Left ventricle myocardium inferior (tissue), 1 donor: Measurements from ENCODE around the gene MEIS3. TPM values are rescaled to one million over a fixed set of nuclear protein-coding genes. Genes with fewer than 3 reads are reported as not detected.

Source experiments
- DNase-seq: peaks from one replicate; pipeline ENCODE4 v3.0.0-alpha.2; 2020
- H3K27ac ChIP-seq: fragments of 200-600 bp; replicated peaks from 2 replicates; pipeline ENCODE4 v1.8.0; 2021
- H3K27me3 ChIP-seq: fragments of 200-600 bp; 2 replicates; pipeline ENCODE4 v1.8.0; 2021; ENCODE audit warnings: low read depth
- H3K36me3 ChIP-seq: fragments of 200-600 bp; 2 replicates; pipeline ENCODE4 v1.8.0; 2021
- H3K4me1 ChIP-seq: fragments of 200-600 bp; 2 replicates; pipeline ENCODE4 v1.8.0; 2021
- H3K4me3 ChIP-seq: fragments of 200-600 bp; 2 replicates; pipeline ENCODE4 v1.8.0; 2021; ENCODE audit warnings: mild to moderate bottlenecking, moderate library complexity
- H3K9me3 ChIP-seq: fragments of 200-600 bp; replicated peaks from 2 replicates; pipeline ENCODE4 v1.8.0; 2021
- CTCF ChIP-seq: fragments of 200-600 bp; IDR thresholded peaks from 2 replicates; pipeline ENCODE4 v1.8.0; 2021; ENCODE audit warnings: antibody characterized with exemption, mild to moderate bottlenecking, borderline replicate concordance
- intact Hi-C: fragments of 100-400 bp; cut with micrococcal nuclease; formaldehyde crosslinking; loops from one replicate; pipeline ENCODE4 v1.11.0; 2022
- total RNA-seq: library from RNA; stranded (reverse); fragmentation: NEBNext Ultra II Directional; extraction: Animal tissue kit (Norgen Biotek cat#: 25700); gene quantifications from one replicate; pipeline ENCODE4 v1.2.1, GENCODE V29; 2021
- donor health status: DM: no; HTN: yes; CAD: no; lungs with severe emphysema.

The MEIS3 gene
- total RNA-seq, 1 donor from 2014 or later: 3.2 TPM

GRCh38 chr19:47363758-47364531 lies 55.4 kb downstream of the MEIS3 start:
- no peaks in the 10 kb centered on the region for H3K4me1 ChIP-seq
- H3K27me3 ChIP-seq: no peaks in the 10 kb centered on the region
- no peak for DNase-seq
- no peak overlapping the region for H3K27ac ChIP-seq
- TF ChIP-seq CTCF: no peak
- intact Hi-C loops: no loop called here
- H3K36me3 ChIP-seq: peaks cover 94% of the 10 kb centered on the region
- no peaks in the 10 kb centered on the region for H3K9me3 ChIP-seq
- H3K4me3 ChIP-seq: no peak overlapping the region

GRCh38 chr19:47362321-47362720 lies 57.0 kb downstream of the MEIS3 start:
- Histone ChIP-seq H3K27ac (no peak overlapping the region), H3K4me1 (no peaks in the 10 kb centered on the region), H3K36me3 (peaks cover 99% of the 10 kb centered on the region), H3K9me3 (peaks cover 4% of the 10 kb centered on the region), H3K27me3 (no peaks in the 10 kb centered on the region), H3K4me3 (no peak overlapping the region)
- no peak for TF ChIP-seq CTCF
- intact Hi-C loops: no loop called here
- no peak for DNase-seq

- Histone ChIP-seq H3K27me3 (no peaks in the 10 kb centered on the region), H3K36me3 (peaks cover 100% of the 10 kb centered on the region), H3K9me3 (peaks cover 6% of the 10 kb centered on the region), H3K27ac (no peak overlapping the region), H3K4me3 (no peak overlapping the region), H3K4me1 (no peaks in the 10 kb centered on the region)
- TF ChIP-seq CTCF: no peak
- DNase-seq: no peak
- intact Hi-C loops: no loop called here
Observed at GRCh38 chr19:47358936-47359335, 60.4 kb downstream of the MEIS3 start.

DNA sequence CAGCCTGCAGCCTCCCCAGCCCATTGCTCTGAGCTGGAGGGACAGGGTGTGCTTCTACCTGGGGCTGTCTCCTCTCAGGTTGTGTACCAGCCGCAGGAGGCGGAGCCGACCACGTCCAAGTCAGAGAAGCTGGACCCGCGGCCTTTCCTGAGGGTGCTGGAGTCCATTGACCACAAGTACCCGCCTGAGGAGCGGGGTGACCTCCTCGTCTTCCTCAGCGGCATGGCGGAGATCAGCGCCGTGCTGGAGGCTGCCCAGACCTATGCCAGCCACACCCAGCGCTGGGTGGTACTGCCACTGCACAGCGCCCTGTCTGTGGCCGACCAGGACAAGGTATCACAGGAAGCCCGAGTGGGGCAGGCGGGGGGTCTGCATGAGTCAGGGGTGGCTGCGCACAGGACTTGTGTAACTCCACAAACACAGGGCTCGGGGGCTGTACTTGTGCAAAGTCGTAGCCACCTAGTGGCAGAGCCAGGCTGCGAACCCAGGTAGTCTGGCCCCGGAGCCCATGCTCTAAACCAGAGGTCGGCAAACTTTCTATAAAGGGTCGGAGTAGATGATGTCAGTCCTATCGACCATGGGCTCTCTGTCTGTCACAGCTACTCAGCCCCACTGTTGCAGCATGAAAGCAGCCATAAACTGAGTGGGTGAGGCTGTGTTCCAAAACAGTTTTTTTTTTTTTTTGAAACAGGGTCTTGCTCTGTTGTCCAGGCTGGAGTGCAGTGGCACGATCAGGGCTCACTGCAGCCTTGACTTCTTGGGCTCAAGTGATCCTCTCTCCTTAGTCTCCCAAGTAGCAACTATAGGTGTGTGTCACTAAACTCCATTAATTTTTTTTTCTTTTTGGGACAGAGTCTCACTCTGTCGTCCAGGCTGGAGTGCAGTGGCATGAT lies 61.3 kb downstream of the MEIS3 start:
- intact Hi-C loops: no loop called here

GRCh38 chr19:47356900-47357299 lies 62.4 kb downstream of the MEIS3 start:
- H3K9me3 ChIP-seq: peaks cover 6% of the 10 kb centered on the region
- H3K27me3 ChIP-seq: no peaks in the 10 kb centered on the region
- no peak overlapping the region for H3K27ac ChIP-seq
- no peak for DNase-seq
- intact Hi-C loops: no loop called here
- no peak overlapping the region for H3K4me3 ChIP-seq
- H3K4me1 ChIP-seq: peaks cover 9% of the 10 kb centered on the region
- H3K36me3 ChIP-seq: peaks cover 94% of the 10 kb centered on the region
- TF ChIP-seq CTCF: no peak

More for the DNA sequence above, 61.3 kb downstream of the MEIS3 start:
- peaks cover 6% of the 10 kb centered on the region for H3K9me3 ChIP-seq
- TF ChIP-seq CTCF: no peak
- no peak for DNase-seq
- no peak overlapping the region for H3K27ac ChIP-seq
- H3K4me3 ChIP-seq: no peak overlapping the region
- no peaks in the 10 kb centered on the region for H3K27me3 ChIP-seq
- peaks cover 8% of the 10 kb centered on the region for H3K4me1 ChIP-seq
- H3K36me3 ChIP-seq: peaks cover 100% of the 10 kb centered on the region
